Liver (tissue), 9 donors: Measurements from ENCODE around the gene HPCAL4. TPM values are rescaled to one million over a fixed set of nuclear protein-coding genes. Genes with fewer than 3 reads are reported as not detected.

Experiments used
- DNase-seq: peaks from one replicate; pipeline ENCODE4 v3.0.0-alpha.2; 2017; ENCODE audit warnings: low spot score
- H3K27ac ChIP-seq, 2 donors: one replicate each; pipeline ENCODE4 v1.7.0; 2013; ENCODE audit warnings: inconsistent platforms in 2 of 2, low read length in 2 of 2, control low read depth in 1 of 2, low read depth in 1 of 2, mild to moderate bottlenecking in 1 of 2
- H3K27me3 ChIP-seq, 4 donors: one replicate each; pipeline versions ENCODE4 v1.6.1 to v1.7.0; 2013; ENCODE audit warnings: low read length in 3 of 4, inconsistent platforms in 1 of 4, mild to moderate bottlenecking in 1 of 4, moderate library complexity in 1 of 4; ENCODE audit not compliant: control insufficient read depth in 4 of 4, insufficient read depth in 4 of 4
- H3K36me3 ChIP-seq, 4 donors: one replicate each; pipeline versions ENCODE4 v1.6.1 to v1.7.0; 2013; ENCODE audit warnings: low read length in 3 of 4, mild to moderate bottlenecking in 3 of 4, low read depth in 1 of 4, moderate library complexity in 1 of 4; ENCODE audit not compliant: control insufficient read depth in 4 of 4, insufficient read depth in 3 of 4
- H3K4me1 ChIP-seq, 4 donors: one replicate each; pipeline versions ENCODE4 v1.6.1 to v1.7.0; 2013; ENCODE audit warnings: low read length in 3 of 4, mild to moderate bottlenecking in 3 of 4, moderate library complexity in 1 of 4; ENCODE audit not compliant: control insufficient read depth in 4 of 4, insufficient read depth in 4 of 4
- H3K4me3 ChIP-seq, 3 donors: one replicate each; pipeline versions ENCODE4 v1.6.1 to v1.7.0; 2013; ENCODE audit warnings: low read length in 3 of 3, control low read depth in 1 of 3, low read depth in 1 of 3, mild to moderate bottlenecking in 1 of 3
- H3K9ac ChIP-seq, 2 donors: one replicate each; pipeline ENCODE4 v1.7.0; 2013; ENCODE audit warnings: low read length in 2 of 2, mild to moderate bottlenecking in 2 of 2, moderate library complexity in 2 of 2, control low read depth in 1 of 2, low read depth in 1 of 2
- H3K9me3 ChIP-seq, 4 donors: one replicate each; pipeline versions ENCODE4 v1.6.1 to v1.7.0; 2013; ENCODE audit warnings: low read length in 3 of 4; ENCODE audit not compliant: control insufficient read depth in 4 of 4
- EGR1 ChIP-seq, 2 donors: IDR thresholded peaks; 2 replicates each; pipeline ENCODE4 v1.6.1; 2016 to 2018; ENCODE audit warnings: antibody characterized with exemption in 2 of 2, low read depth in 2 of 2
- FOXA1 ChIP-seq: IDR thresholded peaks from 2 replicates; pipeline ENCODE4 v1.6.1; 2016; ENCODE audit warnings: antibody characterized with exemption
- FOXA2 ChIP-seq: IDR thresholded peaks from 2 replicates; pipeline ENCODE4 v1.6.1; 2016; ENCODE audit warnings: antibody characterized with exemption
- GABPA ChIP-seq, 2 donors: IDR thresholded peaks in 1 of 2; conservative IDR thresholded peaks in 1 of 2; 2 replicates each; pipeline ENCODE4 v1.6.1; 2016; ENCODE audit warnings: antibody characterized with exemption in 2 of 2, mild to moderate bottlenecking in 1 of 2, moderate library complexity in 1 of 2
- HNF4A ChIP-seq, 2 donors: conservative IDR thresholded peaks; 2 replicates each; pipeline ENCODE4 v1.6.1; 2016; ENCODE audit warnings: antibody characterized with exemption in 2 of 2, mild to moderate bottlenecking in 2 of 2
- HNF4G ChIP-seq: IDR thresholded peaks from 2 replicates; pipeline ENCODE4 v1.6.1; 2016; ENCODE audit warnings: antibody characterized with exemption
- JUND ChIP-seq, 2 donors: IDR thresholded peaks; 2 replicates each; pipeline ENCODE4 v1.6.1; 2016; ENCODE audit warnings: antibody characterized with exemption in 2 of 2
- NR2F2 ChIP-seq: IDR thresholded peaks from 2 replicates; pipeline ENCODE4 v1.6.1; 2016; ENCODE audit warnings: antibody characterized with exemption
- RAD21 ChIP-seq, 2 donors: IDR thresholded peaks; 2 replicates each; pipeline ENCODE4 v1.6.1; 2016; ENCODE audit warnings: antibody characterized with exemption in 2 of 2, mild to moderate bottlenecking in 2 of 2
- RXRA ChIP-seq, 2 donors: IDR thresholded peaks; 2 replicates each; pipeline ENCODE4 v1.6.1; 2017 to 2018; ENCODE audit warnings: antibody characterized with exemption in 2 of 2, mild to moderate bottlenecking in 1 of 2
- SP1 ChIP-seq: IDR thresholded peaks from 2 replicates; pipeline ENCODE4 v1.6.1; 2018; ENCODE audit warnings: antibody characterized with exemption, mild to moderate bottlenecking
- TAF1 ChIP-seq: conservative IDR thresholded peaks from 2 replicates; pipeline ENCODE4 v1.6.1; 2016; ENCODE audit warnings: antibody characterized with exemption, mild to moderate bottlenecking
- YY1 ChIP-seq: IDR thresholded peaks from 2 replicates; pipeline ENCODE4 v1.6.1; 2016; ENCODE audit warnings: antibody characterized with exemption, mild to moderate bottlenecking
- ZBTB33 ChIP-seq: IDR thresholded peaks from 2 replicates; pipeline ENCODE4 v1.6.1; 2016; ENCODE audit warnings: antibody characterized with exemption
- WGBS: extraction: QIAGEN DNeasy Blood & Tissue Kit; methylation state at CpG from one replicate; pipeline ENCODE4 v1.1.7; 2013; 5-methylcytosine and 5-hydroxymethylcytosine counted together
- polyA plus RNA-seq, 2 donors: library from polyadenylated mRNA; stranded (reverse) in 1 of 2; unstranded in 1 of 2; fragments of 200-250 nt in 1 of 2; fragments of >200 nt in 1 of 2; fragmentation: Nextera tagmentation in 1 of 2; extraction: Ambion mirVana in 1 of 2; gene quantifications; one replicate each; pipeline versions ENCODE4 v1.2.1 to v1.2.3, GENCODE V29; 2013 to 2015
- total RNA-seq, 2 donors: library from RNA; depleted of rRNA; stranded (reverse); fragments of >200 nt; gene quantifications; one replicate each; pipeline ENCODE4 v1.2.3, GENCODE V29; 2014
- TF ChIP-seq, protein P1 (sequence below): IDR thresholded peaks from 2 replicates; pipeline ENCODE4 v1.6.1; 2016; ENCODE audit warnings: antibody characterized with exemption
- TF ChIP-seq, protein P2 (sequence below): IDR thresholded peaks from 2 replicates; pipeline ENCODE4 v1.6.1; 2016; ENCODE audit warnings: antibody characterized with exemption
- TF ChIP-seq, protein P3 (sequence below): fragments of 150-350 bp; IDR thresholded peaks from 2 replicates; pipeline ENCODE4 v1.5.1; 2017; ENCODE audit warnings: improper control_type of control experiment, low read depth, low read length; ENCODE audit not compliant: missing input control
- TF ChIP-seq, protein P4 (sequence below): IDR thresholded peaks from 2 replicates; pipeline ENCODE4 v1.6.1; 2016; ENCODE audit warnings: antibody characterized with exemption, mild to moderate bottlenecking
- donor health status: healthy.
- donor health status: healthy.
- donor health status: healthy.
- donor health status: healthy.
- donor health status: healthy.

Gene HPCAL4
- total and polyA plus RNA-seq, 4 donors = not detected

DNA sequence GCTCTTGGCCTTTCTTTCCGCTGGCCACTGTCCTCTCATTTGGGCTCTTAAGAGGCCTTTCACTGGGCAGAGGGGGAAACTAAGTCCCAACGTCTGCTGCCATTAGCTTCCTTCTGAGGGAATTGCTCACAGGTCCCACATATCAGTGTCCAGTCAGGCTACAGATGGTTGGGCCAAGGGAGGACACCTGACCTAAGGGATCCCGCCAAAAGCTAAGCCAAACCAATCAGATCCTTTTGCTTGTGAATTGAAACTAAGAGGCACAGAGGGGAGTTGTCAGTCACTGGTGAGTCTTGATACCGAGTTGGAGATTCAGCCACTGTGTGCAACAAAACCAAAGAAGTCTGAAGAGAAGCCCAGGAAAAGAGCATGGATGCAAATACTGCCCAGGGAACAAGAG lies 13.6 kb downstream of the HPCAL4 start:
- H3K27ac ChIP-seq = no peak overlapping the region
- H3K9ac ChIP-seq = no peak overlapping the region
- no peaks in the 10 kb centered on the region for H3K4me1 ChIP-seq
- DNase-seq = no peak
- peaks cover 0 to 3% (median 1%) of the 10 kb centered on the region in 4 donors for H3K27me3 ChIP-seq
- TF ChIP-seq RXRA (IDR thresholded peaks at IDR 0.05) = no peak
- TF ChIP-seq SP1 = no peak
- TF ChIP-seq YY1 = no peak
- no peak for TF ChIP-seq TAF1
- TF ChIP-seq HNF4G = no peak
- TF ChIP-seq NR2F2 = no peak
- no peak for TF ChIP-seq RAD21 (IDR thresholded peaks at IDR 0.05)
- TF ChIP-seq, protein P1, sequence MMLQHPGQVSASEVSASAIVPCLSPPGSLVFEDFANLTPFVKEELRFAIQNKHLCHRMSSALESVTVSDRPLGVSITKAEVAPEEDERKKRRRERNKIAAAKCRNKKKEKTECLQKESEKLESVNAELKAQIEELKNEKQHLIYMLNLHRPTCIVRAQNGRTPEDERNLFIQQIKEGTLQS = no peak
- no peak for TF ChIP-seq JUND (IDR thresholded peaks at IDR 0.05)
- TF ChIP-seq, protein P2, sequence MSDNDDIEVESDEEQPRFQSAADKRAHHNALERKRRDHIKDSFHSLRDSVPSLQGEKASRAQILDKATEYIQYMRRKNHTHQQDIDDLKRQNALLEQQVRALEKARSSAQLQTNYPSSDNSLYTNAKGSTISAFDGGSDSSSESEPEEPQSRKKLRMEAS = no peak
- TF ChIP-seq, protein P3, sequence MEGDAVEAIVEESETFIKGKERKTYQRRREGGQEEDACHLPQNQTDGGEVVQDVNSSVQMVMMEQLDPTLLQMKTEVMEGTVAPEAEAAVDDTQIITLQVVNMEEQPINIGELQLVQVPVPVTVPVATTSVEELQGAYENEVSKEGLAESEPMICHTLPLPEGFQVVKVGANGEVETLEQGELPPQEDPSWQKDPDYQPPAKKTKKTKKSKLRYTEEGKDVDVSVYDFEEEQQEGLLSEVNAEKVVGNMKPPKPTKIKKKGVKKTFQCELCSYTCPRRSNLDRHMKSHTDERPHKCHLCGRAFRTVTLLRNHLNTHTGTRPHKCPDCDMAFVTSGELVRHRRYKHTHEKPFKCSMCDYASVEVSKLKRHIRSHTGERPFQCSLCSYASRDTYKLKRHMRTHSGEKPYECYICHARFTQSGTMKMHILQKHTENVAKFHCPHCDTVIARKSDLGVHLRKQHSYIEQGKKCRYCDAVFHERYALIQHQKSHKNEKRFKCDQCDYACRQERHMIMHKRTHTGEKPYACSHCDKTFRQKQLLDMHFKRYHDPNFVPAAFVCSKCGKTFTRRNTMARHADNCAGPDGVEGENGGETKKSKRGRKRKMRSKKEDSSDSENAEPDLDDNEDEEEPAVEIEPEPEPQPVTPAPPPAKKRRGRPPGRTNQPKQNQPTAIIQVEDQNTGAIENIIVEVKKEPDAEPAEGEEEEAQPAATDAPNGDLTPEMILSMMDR = no peak
- no peak for TF ChIP-seq FOXA1
- TF ChIP-seq, protein P4, sequence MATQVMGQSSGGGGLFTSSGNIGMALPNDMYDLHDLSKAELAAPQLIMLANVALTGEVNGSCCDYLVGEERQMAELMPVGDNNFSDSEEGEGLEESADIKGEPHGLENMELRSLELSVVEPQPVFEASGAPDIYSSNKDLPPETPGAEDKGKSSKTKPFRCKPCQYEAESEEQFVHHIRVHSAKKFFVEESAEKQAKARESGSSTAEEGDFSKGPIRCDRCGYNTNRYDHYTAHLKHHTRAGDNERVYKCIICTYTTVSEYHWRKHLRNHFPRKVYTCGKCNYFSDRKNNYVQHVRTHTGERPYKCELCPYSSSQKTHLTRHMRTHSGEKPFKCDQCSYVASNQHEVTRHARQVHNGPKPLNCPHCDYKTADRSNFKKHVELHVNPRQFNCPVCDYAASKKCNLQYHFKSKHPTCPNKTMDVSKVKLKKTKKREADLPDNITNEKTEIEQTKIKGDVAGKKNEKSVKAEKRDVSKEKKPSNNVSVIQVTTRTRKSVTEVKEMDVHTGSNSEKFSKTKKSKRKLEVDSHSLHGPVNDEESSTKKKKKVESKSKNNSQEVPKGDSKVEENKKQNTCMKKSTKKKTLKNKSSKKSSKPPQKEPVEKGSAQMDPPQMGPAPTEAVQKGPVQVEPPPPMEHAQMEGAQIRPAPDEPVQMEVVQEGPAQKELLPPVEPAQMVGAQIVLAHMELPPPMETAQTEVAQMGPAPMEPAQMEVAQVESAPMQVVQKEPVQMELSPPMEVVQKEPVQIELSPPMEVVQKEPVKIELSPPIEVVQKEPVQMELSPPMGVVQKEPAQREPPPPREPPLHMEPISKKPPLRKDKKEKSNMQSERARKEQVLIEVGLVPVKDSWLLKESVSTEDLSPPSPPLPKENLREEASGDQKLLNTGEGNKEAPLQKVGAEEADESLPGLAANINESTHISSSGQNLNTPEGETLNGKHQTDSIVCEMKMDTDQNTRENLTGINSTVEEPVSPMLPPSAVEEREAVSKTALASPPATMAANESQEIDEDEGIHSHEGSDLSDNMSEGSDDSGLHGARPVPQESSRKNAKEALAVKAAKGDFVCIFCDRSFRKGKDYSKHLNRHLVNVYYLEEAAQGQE = no peak
- no peak for TF ChIP-seq FOXA2
- TF ChIP-seq EGR1 (IDR thresholded peaks at IDR 0.05; ENCODE audit: low read depth in 2 of 2) = no peak
- TF ChIP-seq HNF4A (conservative IDR thresholded peaks at IDR 0.05) = no peak
- TF ChIP-seq ZBTB33 = no peak
- no peak for TF ChIP-seq GABPA (IDR thresholded peaks at IDR 0.05 in 1 of 2, conservative IDR thresholded peaks at IDR 0.05 in 1 of 2)
- H3K4me3 ChIP-seq = no peak overlapping the region
- 84% methylated on average over 4 of the region's 4 CpGs for WGBS
- no peaks in the 10 kb centered on the region for H3K36me3 ChIP-seq
- no peaks in the 10 kb centered on the region for H3K9me3 ChIP-seq
